Esophagus mucosa (tissue), 1 donor: ENCODE measurements around the gene GRIK3. TPM values are rescaled to one million over a fixed set of nuclear protein-coding genes. Genes with fewer than 3 reads are reported as not detected.

Source experiments
- ATAC-seq: fragments of 200-7000 bp; cut with Tn5 transposase; one replicate; pipeline ENCODE4 v1.9.1; 2020
- total RNA-seq: library from RNA; stranded (reverse); gene quantifications from one replicate; pipeline ENCODE4 v1.2.4, GENCODE V29; 2023
- donor health status: DM: yes; HTN: yes; CAD: no.

Gene GRIK3
- total RNA-seq, 1 donor from 2014 or later: 0.04 TPM

DNA sequence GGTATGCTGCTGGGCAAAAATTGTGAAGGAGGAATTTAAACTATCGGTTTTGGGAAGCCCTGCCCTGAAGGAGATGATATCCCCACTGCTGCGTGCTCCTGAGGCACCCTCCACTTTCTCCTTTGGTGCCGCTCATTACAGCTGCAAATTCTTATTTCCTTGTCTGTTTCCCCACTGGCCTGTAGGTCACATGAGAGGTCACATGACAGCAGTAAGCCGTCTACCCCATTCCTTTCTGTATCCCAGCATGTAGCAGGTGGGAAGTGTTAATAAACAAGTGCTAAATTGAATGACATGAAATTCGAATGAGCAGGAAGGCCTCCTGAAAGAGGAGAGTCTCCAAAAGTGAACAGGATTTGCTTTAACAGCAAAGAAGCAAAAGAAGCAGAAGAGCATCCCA lies 58.7 kb downstream of the GRIK3 start:
- no peak for ATAC-seq

DNA sequence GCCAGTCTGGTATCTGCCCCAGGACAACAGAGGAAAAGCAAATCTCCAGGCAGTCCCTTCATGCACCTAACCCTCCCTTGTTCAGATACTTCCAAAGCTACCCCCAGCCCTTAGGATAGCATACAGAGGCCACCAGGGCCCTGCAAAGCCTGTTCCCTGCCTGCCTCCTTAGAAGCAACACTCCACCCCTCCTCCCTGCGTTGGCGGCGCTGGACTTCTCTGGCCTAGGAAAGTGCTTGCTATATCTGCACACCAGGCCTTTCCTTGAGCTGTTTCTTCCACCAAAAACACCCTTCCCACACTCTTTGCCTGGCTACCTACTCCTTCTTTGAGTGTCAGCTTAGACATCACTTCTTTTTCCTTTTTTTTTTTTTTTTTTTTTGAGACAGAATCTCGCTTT lies 61.3 kb downstream of the GRIK3 start:
- ATAC-seq: no peak

DNA sequence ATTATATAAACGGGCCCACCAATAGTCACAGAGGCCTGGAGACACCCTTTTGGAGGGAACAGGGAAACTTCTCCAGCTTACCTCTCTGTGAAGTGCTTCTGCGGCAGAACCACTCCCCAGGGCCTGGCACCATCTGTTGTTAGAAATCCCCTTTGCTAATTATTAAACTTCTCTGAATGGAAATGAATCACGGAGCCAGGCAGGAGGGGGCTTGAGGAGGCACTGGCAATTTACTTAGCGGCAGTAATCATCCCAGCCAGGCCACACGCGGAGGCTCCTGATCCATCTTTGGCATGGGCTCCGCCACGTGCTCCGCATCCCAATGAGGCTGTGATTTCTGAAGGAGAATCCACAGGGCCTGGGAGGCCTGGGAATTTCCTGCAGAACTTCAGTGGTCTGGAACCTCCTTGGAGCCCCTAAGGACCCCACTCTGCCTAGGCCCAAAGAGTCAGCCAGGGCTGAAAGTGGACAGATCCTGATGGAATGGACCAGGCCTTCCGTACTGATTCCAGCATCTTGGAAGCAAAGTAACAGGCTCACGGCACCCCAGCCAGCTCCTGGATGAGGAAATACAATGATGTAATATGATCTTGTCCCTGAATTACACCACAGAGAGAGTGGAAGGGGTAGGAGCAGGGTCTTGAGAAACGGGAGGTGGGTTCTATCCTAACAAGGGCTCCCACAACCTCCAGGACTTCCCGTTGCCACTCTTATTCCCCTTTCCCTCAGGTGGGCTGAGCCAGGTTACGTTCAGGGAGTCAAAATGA lies 62.3 kb downstream of the GRIK3 start:
- no peak for ATAC-seq

DNA sequence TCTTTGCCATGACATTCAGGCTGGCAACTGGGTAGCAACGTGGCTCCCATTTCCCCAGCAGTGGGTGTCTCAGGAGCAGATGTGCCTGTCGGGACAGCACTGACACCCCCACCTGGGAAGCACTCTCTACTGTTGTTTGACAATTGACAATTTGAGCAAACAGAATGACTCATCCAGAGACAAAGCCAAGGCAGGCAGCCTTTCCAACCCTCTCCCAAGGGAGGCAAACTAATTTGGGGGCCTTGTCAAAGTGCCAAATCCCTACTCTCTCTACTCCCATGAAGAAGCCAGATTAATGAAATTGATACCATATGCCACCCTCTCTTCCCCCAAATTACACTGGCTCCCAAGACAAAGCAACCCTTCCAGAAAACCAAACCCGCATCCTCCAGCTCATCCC lies 65.6 kb downstream of the GRIK3 start:
- no peak for ATAC-seq

DNA sequence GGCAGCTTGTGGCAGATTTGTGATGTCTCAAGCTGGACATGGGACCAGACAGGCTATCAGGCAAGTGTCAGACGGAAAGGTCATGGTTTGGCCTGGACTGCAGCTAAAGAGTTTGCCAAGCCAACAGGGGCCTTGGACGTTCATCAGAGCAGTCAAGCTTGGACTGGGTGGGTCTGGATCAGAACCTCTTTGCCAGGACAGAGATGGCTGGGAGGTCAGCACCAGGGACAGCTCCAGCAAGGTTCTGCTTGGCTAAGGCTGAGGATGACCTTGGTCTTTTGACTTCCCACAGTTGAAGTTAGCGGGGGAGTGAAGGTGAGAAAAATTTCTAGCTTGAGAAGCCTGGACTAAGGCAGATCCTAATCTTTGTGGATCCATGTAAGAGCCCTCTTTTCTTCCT lies 68.1 kb downstream of the GRIK3 start:
- ATAC-seq: no peak

DNA sequence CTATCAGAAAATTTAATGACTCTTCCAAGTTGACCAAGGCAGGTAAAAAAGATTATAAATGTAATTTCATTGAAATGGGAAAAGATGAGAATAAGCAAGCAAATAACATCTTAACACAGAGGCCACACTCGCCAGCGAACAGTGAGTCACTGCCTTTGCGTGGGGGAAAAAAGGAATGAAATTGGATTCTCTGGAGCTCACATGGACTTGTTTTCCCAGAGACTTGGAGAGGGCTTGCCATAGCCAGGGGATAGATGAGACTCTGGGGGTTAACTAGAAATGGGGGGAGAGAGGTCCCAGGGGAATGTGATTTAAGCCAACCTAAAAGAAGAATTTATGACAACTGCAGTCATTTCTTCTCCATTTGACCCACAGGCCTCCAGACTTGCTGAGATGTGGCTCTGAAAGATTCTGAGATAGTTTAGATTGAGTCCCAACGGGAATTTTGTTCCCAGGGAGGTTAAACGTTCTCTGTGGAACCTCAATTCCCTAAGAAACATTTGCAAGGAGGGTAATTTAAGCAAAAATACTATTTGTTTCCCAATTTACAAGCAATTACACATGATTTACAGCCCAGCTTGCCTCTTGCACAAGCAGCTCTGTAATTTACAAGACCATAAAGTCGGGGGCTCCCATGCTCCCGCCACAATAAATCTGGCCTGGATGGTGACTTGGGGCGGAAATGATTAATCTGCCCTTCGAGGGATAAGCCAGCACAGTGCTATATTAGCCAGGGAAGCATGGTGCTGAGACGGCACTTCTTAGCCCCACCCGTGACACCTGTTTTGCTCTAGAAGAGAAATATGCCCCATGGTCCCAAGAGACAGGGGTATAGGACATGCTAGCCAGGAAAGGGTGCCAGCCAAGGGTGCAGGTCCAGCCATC lies 68.8 kb downstream of the GRIK3 start:
- no peak for ATAC-seq

DNA sequence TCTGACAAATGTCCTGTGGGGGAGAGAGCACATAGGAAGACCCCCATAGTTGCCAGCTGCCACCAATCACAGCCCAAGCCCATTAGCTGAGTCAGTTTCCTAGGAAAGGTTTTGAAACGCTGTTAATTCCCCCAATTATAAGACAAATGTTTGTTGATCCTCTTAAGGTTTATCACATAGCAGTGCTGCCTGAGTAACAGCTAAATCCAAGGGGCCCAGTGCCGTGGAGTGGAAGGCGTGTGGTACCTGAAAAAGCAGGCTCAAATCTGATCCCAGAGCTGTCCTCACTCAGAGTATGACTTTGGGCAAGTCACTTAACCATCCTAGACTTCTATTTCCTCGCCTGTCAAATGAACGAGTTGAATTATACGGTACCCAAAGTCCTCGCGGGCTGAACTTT lies 69.5 kb downstream of the GRIK3 start:
- ATAC-seq: no peak

DNA sequence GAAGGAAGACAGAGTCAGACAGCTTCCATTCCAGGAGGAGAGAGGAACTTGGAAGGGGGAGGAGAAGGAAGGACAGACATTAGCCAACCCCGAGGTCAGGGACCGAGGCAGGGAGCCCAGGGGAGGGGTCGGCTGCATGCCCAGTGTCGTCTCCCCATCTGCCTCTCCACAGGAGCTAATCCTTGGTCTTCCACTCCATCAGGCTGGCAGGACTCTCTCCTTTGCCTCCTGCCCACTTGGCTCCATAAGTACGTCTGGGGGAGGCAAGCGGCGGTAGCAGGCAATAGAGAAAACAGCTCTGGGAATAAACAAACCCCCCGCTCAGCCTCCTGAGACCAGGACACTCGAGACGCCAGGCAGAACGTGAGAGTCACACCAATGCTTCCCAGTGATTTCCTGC lies 71.3 kb downstream of the GRIK3 start:
- no peak for ATAC-seq

DNA sequence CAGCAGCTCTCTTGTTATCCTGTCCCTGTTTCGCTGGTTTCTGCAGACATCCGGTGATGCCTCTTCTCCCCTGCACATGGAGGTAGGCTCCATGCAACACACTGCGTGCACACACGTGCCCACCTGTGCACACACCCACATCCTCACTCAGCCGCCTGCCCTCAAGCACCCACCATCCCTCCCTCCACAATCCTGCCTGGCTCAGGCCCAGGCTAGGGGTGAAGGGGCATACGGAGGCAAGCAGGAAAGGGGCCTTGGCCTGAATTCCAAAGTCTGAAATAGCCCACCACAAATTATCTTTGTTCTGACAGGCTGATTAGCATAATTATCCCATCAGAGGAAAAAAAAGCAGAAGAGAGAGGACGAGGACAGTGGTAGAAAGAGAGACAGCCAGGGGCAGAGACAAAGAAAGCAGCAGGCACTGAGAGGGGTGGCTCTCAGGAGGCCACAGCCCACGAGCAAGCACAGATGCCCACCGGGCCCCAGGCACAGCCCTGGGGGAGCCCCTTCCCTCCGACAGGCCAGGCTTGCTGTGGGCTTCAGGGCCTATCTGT lies 73.2 kb downstream of the GRIK3 start:
- ATAC-seq: no peak

DNA sequence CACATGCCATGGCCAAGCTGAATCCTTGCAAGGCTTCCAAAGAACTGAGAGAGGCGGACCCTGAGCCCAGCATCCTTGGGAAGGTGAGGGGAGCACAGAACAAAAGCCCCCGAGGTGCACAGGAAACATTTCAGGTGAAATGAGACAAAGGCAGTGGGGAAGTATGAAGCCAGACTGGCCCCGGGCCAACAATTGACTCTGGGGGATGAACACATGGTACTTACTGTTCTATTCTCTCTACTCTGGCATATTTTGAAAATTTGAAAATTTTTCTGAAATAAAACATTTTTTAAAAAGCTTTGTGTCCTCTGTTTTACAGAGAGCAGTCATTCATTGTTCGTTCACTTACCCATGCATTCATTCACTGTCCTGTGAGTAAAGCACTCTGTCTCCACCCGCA lies 77.7 kb downstream of the GRIK3 start:
- ATAC-seq: no peak

DNA sequence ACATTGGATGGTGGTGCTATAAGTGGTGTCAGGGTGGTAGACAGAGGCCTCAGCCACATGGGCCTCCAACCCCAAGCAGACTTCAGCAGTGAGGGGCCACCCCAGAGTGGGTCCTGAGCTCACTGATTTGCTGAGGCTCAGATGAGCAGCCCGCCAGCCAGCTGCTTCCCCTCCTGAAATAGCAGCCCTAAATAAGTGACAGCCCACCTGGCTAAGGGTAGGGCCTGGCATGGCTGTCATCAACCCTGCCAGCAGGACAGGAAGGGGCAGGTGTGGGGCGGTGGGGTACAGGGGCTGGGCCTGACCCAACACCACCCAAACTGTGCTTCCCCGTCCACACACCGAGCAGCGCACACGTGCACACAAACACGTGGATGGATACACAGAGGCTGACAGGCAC lies 79.3 kb downstream of the GRIK3 start:
- no peak for ATAC-seq

DNA sequence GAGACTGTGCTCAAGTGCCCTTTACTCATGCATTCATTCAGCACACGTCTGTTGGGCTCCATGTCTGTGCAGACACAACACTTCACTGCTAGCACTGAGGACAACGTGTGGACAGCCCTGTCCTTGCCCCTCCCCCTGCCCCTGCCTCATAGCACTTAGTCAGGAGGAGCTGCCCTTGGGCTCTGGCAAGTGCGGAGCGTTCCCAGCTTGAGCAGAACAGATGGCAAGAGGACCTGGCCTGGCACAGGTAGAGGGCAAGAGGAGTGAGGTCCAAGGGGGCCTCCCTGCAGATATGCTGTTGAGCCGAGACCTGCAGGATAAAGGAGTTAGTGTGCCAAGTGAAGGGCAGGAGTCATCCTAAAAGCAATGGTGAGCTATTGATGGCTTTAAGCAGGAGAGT lies 81.3 kb downstream of the GRIK3 start:
- no peak for ATAC-seq

DNA sequence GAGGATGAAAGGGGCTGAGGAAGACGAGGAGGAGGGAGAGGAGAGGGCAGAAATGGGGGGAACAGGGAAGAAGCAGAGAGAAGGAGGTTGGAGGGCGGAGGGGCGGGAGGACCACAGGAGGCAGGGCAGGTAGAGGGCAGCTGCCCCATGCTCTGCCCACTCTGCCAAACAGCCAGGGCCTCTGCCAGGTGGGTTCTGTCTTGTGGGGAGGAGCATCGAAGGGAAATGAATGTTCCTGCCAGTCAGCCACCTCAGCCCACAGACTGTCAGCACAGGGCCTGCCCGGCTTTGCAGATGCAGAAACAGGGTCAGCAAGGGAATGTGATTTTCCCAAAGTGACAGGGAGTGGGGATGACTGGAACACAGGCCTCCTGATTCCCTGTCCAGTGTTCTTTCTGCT lies 82.6 kb downstream of the GRIK3 start:
- ATAC-seq: no peak

DNA sequence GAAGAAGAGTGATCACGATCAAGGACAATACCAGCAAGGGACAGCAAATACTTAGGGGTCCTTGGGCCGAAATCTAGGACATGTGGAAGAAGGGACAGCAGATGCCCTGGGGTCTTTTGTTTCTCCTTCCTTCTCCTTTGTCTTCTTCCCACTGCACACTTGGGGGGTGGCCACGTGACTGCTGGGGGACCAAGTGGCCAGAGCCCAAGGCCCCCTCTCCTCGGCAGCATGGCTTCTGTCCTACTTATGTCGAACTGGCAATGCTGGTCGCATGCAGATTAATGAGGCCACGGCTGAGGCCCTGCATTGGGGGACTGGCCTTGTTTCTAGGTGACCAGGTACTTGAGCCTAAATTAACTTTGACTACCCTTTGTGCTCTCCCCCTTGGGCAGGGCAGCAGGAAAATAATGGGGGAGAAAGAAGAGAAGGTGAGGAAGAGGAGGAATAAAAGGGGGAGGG lies 83.0 kb downstream of the GRIK3 start:
- no peak for ATAC-seq

DNA sequence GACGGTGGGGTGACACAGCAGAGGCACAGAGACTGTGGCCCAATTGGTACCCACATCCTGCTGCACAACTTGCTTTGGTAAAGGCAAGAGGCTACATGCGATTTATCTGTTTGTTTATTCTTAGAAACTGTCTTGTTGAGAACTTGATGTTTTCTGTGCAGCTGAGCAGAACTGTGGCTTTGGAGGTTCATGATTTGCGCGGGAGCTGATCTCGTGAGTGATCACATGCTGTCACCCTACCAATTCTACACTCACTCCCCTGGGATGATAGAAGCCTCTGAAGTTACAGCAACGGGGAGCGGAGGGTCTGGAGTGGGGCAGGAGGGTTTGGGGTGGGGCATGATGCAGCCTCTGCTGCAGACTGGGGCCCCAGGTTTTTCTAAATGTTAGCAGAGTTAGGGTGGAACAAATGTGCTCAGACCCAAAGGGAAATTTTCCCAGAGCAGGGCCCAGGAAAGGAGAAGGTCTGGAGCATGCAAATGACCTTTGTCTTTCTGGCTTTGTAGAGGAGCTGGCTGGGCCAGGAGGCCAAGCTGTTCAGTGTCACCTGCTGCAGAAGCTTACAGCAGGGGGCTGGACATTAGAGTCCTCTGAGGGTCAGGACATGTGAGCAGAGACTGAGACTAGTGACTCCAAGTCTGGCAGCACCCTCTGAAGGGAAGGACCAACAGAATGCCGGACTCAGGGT lies 83.6 kb downstream of the GRIK3 start:
- ATAC-seq: no peak

DNA sequence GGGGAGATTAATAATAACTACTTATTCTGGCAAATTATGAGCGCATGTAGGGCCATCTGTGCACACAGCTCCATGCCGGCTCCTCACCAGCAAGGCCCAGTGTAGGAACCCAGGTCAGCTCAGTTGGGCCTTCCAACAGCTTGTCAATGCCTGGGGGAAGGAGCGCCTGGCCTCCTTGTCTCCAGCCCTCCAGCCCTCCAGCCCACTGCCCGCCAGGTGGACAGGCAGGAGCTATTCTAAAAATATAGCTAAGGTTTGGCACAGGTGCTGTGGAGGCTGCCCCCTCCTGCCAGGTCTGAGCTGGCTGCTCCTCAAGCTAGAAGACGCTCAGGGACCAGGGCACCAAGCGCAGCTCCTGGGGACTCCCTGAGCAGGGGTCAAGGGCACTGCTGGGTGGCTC lies 85.7 kb downstream of the GRIK3 start:
- no peak for ATAC-seq

DNA sequence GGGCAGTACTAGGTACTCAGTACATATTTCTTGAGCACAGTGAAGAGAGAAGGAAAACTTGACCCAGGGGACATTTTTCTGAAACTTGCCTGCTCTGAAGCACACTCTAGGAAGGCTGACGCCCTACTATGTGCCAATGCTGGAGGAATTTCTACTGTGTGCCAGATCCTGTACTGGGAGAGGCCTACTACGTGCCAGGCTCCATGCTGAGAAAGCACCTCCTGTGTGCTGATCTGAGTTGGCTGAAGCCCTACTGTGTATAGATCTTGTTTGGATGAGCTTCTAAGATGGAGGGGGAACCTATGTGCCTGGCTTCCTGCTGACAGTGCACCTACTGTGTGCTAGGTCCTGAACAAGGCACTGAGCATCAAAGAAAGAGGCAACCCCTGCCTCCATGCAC lies 86.2 kb downstream of the GRIK3 start:
- no peak for ATAC-seq

DNA sequence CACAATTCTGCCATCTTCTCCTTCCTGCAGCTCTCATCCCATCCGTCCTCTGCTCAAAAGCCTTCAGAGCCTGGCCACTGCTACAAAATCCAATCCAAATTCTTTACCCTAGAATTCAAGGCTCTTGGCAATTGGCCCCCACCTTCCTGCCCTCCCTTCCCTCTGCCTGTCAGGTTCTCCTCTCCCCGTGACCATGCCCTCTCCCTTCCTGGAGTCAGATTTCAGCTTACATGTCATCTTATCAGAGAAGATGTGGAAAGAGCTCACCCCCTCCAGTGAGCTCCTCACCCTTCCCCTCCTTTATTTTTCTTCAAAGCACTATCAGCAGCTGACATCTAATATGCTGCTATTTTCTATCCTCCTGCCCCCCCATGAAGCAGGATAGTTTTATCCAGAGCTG lies 86.9 kb downstream of the GRIK3 start:
- no peak for ATAC-seq

DNA sequence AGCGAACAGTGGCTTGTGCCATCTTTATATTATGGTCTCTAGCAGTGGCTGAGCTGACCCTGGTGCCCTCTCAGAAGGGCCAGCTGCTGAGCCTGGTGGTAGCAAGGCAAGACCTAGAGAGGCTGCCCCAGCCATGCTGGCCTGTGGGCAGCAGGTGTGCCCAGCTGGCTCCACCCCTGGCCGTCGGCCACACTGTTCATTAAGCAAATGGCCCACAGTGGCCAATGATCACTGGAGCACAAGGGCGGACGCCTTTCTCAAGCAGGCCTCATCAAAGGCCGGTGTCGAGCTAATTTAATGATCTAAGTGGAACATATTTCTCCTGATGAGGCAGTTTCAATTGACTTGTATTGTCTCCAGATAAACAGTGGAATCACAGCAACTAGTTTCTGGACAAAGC lies 89.4 kb downstream of the GRIK3 start:
- ATAC-seq: no peak

DNA sequence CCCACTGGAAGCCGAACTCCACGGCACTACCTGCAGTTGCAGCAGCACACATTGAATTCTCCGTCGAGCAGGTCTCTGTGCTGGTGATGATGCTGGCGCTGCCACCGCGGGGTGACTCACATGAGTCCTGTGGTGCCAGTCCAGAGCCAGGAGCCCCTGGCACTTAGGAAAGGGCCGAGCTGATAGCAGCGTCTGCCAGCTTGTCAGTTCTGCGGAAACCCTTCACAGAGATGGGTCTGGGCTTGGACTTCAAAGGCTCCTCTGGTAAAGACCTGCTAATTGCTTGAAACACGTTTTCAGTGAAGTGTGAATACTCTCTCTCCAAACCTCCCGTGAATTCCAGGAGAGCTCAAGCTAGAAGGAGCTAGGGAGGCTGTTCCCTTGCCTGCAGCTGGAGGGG lies 92.2 kb downstream of the GRIK3 start:
- no peak for ATAC-seq

DNA sequence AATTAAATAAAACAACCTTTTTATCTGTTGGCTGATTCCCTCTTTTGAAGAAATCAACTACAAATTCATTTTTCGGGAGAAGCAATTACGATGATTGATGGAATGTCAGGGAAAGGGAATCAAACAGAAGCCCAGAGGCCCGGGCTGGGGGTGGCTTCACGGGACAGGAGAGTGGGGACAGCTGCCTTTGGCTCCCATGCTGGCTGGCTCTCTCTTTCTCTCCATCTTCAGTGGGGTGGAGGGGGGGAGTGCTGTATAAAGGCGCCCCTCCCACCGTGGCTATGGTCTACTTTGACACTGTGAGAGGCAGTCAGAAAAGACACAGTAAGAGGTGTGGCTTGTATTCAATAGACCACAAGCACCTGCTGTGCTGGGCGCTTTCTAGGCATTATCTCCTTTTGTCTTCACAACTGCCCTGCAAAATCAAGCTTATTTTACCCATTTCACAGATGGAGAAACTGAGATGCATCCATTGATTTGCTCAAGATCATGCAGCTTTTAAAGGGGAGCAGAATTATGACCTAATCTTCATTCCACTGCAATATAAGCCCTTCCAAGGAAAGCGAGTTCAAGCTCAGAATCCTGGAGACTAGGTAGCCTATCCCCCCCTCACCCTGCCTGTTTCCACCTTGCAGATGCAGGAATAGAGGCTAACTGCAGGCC lies 92.9 kb downstream of the GRIK3 start:
- no peak for ATAC-seq

DNA sequence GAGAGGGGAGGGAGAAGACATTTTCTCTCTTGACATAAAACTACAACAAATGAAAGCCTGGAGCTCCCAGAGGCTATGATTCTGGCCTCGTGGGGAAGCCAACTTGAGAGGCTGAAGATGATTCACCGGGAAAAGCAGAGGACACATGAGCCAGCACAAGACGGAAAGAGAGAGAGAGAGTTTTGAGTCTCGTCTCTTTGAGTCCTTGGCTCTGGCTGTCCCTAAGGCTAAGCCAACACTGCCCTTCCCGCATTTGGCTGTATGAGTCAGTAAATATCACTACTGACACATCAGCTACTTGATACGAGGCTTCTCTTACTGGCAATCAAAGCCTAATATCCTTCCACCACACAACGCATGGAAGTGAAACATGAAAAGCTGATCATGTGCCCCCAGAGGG lies 95.5 kb downstream of the GRIK3 start:
- no peak for ATAC-seq

DNA sequence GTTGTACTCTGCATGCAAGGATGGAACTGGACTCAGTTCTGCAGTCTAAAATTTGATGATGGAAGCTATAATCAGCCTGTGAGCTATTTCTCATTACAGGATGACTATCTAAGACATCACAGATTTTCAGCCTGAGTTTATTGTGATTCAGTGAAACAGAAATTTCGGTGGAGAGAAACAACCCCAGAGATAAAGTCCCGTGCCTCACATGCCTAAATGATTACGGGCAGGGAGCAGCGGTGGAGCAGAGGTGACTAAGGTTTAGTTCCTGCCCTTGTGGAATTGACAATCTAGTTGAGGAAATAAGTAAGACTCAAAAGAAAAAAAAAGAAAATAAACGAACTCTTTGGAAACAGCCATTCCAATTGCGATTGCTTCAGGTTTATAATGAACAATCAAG lies 96.9 kb downstream of the GRIK3 start:
- ATAC-seq: no peak
